HL-60 (cell line): ENCODE data around the gene TTC13.

Experiments used
- POLR2AphosphoS5 ChIP-seq: IDR thresholded peaks from 2 replicates; pipeline ENCODE4 v1.6.1; 2012; ENCODE audit warnings: low read depth
- SPI1 ChIP-seq: IDR thresholded peaks from 2 replicates; pipeline ENCODE4 v1.6.1; 2012; ENCODE audit warnings: low read depth, mild to moderate bottlenecking, borderline replicate concordance
- TF ChIP-seq, protein P1 (sequence below): IDR thresholded peaks from one replicate; pipeline ENCODE4 v1.5.1; 2011; ENCODE audit warnings: low read length, control low read depth, inconsistent platforms; ENCODE audit not compliant: insufficient read depth
- TF ChIP-seq, protein P2 (sequence below): IDR thresholded peaks from 2 replicates; pipeline ENCODE4 v1.6.1; 2012; ENCODE audit warnings: low read depth; ENCODE audit not compliant: insufficient replicate concordance

DNA sequence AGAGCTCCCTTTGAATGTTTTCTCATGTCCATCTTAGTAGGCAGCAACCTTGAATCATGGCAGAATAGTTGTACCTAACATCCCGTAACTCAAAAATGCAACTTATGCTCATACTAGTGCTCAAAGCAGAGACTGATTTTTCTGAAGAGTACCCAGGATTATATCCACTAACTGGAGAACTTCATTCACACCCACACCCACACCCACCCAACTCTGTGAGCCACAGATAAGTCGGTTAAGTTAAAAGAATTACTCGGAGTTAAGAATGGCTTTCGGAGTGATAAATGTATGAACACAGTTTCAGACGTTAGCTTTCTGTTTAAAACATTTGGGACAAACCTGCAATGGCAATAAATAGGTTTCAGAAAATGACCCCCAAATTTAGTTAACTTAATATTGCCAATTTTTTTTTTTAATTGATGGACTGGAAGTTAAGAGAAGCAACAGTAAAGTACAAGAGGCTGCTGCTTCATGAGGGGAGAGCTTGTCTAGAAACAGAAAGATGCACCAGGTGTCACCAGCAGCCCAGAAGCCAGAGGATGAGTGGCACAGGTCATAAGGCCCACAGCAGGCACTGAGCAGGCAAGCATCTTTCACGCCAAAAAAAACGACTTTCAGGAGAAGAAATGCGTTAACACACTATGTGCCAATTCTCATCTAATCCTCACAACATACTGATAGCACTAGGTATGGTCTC, 61.9 kb downstream of the TTC13 start:
- TF ChIP-seq, protein P1, sequence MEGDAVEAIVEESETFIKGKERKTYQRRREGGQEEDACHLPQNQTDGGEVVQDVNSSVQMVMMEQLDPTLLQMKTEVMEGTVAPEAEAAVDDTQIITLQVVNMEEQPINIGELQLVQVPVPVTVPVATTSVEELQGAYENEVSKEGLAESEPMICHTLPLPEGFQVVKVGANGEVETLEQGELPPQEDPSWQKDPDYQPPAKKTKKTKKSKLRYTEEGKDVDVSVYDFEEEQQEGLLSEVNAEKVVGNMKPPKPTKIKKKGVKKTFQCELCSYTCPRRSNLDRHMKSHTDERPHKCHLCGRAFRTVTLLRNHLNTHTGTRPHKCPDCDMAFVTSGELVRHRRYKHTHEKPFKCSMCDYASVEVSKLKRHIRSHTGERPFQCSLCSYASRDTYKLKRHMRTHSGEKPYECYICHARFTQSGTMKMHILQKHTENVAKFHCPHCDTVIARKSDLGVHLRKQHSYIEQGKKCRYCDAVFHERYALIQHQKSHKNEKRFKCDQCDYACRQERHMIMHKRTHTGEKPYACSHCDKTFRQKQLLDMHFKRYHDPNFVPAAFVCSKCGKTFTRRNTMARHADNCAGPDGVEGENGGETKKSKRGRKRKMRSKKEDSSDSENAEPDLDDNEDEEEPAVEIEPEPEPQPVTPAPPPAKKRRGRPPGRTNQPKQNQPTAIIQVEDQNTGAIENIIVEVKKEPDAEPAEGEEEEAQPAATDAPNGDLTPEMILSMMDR = no peak
- TF ChIP-seq POLR2AphosphoS5 = no peak
- TF ChIP-seq SPI1 = no peak
- TF ChIP-seq, protein P2, sequence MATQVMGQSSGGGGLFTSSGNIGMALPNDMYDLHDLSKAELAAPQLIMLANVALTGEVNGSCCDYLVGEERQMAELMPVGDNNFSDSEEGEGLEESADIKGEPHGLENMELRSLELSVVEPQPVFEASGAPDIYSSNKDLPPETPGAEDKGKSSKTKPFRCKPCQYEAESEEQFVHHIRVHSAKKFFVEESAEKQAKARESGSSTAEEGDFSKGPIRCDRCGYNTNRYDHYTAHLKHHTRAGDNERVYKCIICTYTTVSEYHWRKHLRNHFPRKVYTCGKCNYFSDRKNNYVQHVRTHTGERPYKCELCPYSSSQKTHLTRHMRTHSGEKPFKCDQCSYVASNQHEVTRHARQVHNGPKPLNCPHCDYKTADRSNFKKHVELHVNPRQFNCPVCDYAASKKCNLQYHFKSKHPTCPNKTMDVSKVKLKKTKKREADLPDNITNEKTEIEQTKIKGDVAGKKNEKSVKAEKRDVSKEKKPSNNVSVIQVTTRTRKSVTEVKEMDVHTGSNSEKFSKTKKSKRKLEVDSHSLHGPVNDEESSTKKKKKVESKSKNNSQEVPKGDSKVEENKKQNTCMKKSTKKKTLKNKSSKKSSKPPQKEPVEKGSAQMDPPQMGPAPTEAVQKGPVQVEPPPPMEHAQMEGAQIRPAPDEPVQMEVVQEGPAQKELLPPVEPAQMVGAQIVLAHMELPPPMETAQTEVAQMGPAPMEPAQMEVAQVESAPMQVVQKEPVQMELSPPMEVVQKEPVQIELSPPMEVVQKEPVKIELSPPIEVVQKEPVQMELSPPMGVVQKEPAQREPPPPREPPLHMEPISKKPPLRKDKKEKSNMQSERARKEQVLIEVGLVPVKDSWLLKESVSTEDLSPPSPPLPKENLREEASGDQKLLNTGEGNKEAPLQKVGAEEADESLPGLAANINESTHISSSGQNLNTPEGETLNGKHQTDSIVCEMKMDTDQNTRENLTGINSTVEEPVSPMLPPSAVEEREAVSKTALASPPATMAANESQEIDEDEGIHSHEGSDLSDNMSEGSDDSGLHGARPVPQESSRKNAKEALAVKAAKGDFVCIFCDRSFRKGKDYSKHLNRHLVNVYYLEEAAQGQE = no peak
